Measurements from ENCODE around the gene CLEC7A.

CLEC7A gene

GRCh38 chr12:10153271-10154144 lies 23.5 kb upstream of the CLEC7A start:
- Histone ChIP-seq H2BK12ac (ENCODE audit: low read length) (peak overlapping the region; percentile 8), H2AK5ac (ENCODE audit: low read length) (no peak overlapping the region), H3K18ac (ENCODE audit: low read length) (no peak overlapping the region), H3K4me1 (ENCODE audit: control insufficient read depth in 1 of 2, insufficient read depth in 2 of 2, low read length in 2 of 2) (peaks cover 3 to 5% of the 10 kb centered on the region in 2 experiments), H4K12ac (ENCODE audit: low read depth, low read length) (peak overlapping the region; percentile 81), H3K4me2 (ENCODE audit: low read length) (peak overlapping the region; percentile 79), H2AFZ (ENCODE audit: insufficient read depth, low read length, poor library complexity) (peak overlapping the region; percentile 53), H3K4ac (ENCODE audit: low read depth, low read length) (no peak overlapping the region), H2BK120ac (ENCODE audit: insufficient read depth, low read length, poor library complexity) (peak overlapping the region; percentile 34), H3K36me3 (ENCODE audit: control insufficient read depth in 1 of 2, insufficient read depth in 2 of 2, low read length in 2 of 2) (no peaks in the 10 kb centered on the region), H3K23ac (ENCODE audit: low read length) (no peak overlapping the region), H4K91ac (ENCODE audit: low read depth, low read length) (peak overlapping the region; percentile 67), H3K27me3 (ENCODE audit: insufficient read depth, low read length) (no peaks in the 10 kb centered on the region), H4K8ac (ENCODE audit: low read depth, low read length) (peak overlapping the region; percentile 23), H3K79me1 (ENCODE audit: low read length) (peaks cover 5% of the 10 kb centered on the region), H3K4me3 (ENCODE audit: low read depth, low read length) (peak overlapping the region; percentile 75), H3K9me3 (ENCODE audit: insufficient read depth, low read depth, low read length) (no peaks in the 10 kb centered on the region), H3K14ac (ENCODE audit: low read length) (peak overlapping the region; percentile 2), H3K27ac (ENCODE audit: low read depth, low read length) (no peak overlapping the region), H3K79me2 (ENCODE audit: control insufficient read depth, insufficient read depth, low read length, poor library complexity) (no peaks in the 10 kb centered on the region), H3K9ac (ENCODE audit: low read length) (peak overlapping the region; percentile 63), H2BK5ac (ENCODE audit: low read depth, low read length, poor library complexity) (no peak overlapping the region)
- peak; percentile 54 to 87 for DNase-seq
- no CpG with 5 or more reads among the region's 46 CpGs for WGBS (ENCODE audit: extremely low coverage, insufficient coverage, insufficient read length)

- Histone ChIP-seq H3K36me3 (ENCODE audit: control insufficient read depth in 1 of 2, insufficient read depth in 2 of 2, low read length in 2 of 2) (no peaks in the 10 kb centered on the region), H3K27ac (ENCODE audit: low read depth, low read length) (no peak overlapping the region), H2BK12ac (ENCODE audit: low read length) (no peak overlapping the region), H3K9ac (ENCODE audit: low read length) (no peak overlapping the region), H3K27me3 (ENCODE audit: insufficient read depth, low read length) (no peaks in the 10 kb centered on the region), H3K79me2 (ENCODE audit: control insufficient read depth, insufficient read depth, low read length, poor library complexity) (no peaks in the 10 kb centered on the region), H4K91ac (ENCODE audit: low read depth, low read length) (no peak overlapping the region), H3K14ac (ENCODE audit: low read length) (no peak overlapping the region), H3K4me3 (ENCODE audit: low read depth, low read length) (no peak overlapping the region), H4K8ac (ENCODE audit: low read depth, low read length) (no peak overlapping the region), H2BK5ac (ENCODE audit: low read depth, low read length, poor library complexity) (no peak overlapping the region), H2AK5ac (ENCODE audit: low read length) (no peak overlapping the region), H4K12ac (ENCODE audit: low read depth, low read length) (no peak overlapping the region), H3K18ac (ENCODE audit: low read length) (no peak overlapping the region), H2AFZ (ENCODE audit: insufficient read depth, low read length, poor library complexity) (no peak overlapping the region), H3K4me2 (ENCODE audit: low read length) (no peak overlapping the region), H2BK120ac (ENCODE audit: insufficient read depth, low read length, poor library complexity) (no peak overlapping the region), H3K79me1 (ENCODE audit: low read length) (peaks cover 5% of the 10 kb centered on the region), H3K9me3 (ENCODE audit: insufficient read depth, low read depth, low read length) (no peaks in the 10 kb centered on the region), H3K4ac (ENCODE audit: low read depth, low read length) (no peak overlapping the region), H3K23ac (ENCODE audit: low read length) (no peak overlapping the region), H3K4me1 (ENCODE audit: control insufficient read depth in 1 of 2, insufficient read depth in 2 of 2, low read length in 2 of 2) (peaks cover 3 to 5% of the 10 kb centered on the region in 2 experiments)
- DNase-seq: peak in 1 of 2 donors; percentile 77
- no CpG with 5 or more reads among the region's 2 CpGs for WGBS (ENCODE audit: extremely low coverage, insufficient coverage, insufficient read length)
Measured at GRCh38 chr12:10151621-10152020, 21.6 kb upstream of the CLEC7A start.

GRCh38 chr12:10147714-10148403 lies 17.9 kb upstream of the CLEC7A start:
- Histone ChIP-seq H3K27me3 (ENCODE audit: insufficient read depth, low read length) (no peaks in the 10 kb centered on the region), H2BK120ac (ENCODE audit: insufficient read depth, low read length, poor library complexity) (no peak overlapping the region), H3K27ac (ENCODE audit: low read depth, low read length) (no peak overlapping the region), H3K79me1 (ENCODE audit: low read length) (no peaks in the 10 kb centered on the region), H2AFZ (ENCODE audit: insufficient read depth, low read length, poor library complexity) (no peak overlapping the region), H4K91ac (ENCODE audit: low read depth, low read length) (no peak overlapping the region), H3K4ac (ENCODE audit: low read depth, low read length) (no peak overlapping the region), H3K14ac (ENCODE audit: low read length) (no peak overlapping the region), H3K9ac (ENCODE audit: low read length) (no peak overlapping the region), H4K8ac (ENCODE audit: low read depth, low read length) (no peak overlapping the region), H3K9me3 (ENCODE audit: insufficient read depth, low read depth, low read length) (no peaks in the 10 kb centered on the region), H3K79me2 (ENCODE audit: control insufficient read depth, insufficient read depth, low read length, poor library complexity) (no peaks in the 10 kb centered on the region), H4K12ac (ENCODE audit: low read depth, low read length) (no peak overlapping the region), H2AK5ac (ENCODE audit: low read length) (no peak overlapping the region), H3K18ac (ENCODE audit: low read length) (no peak overlapping the region), H3K23ac (ENCODE audit: low read length) (no peak overlapping the region), H2BK5ac (ENCODE audit: low read depth, low read length, poor library complexity) (no peak overlapping the region), H3K4me3 (ENCODE audit: low read depth, low read length) (no peak overlapping the region), H2BK12ac (ENCODE audit: low read length) (no peak overlapping the region), H3K4me2 (ENCODE audit: low read length) (no peak overlapping the region), H3K36me3 (ENCODE audit: control insufficient read depth in 1 of 2, insufficient read depth in 2 of 2, low read length in 2 of 2) (no peaks in the 10 kb centered on the region), H3K4me1 (ENCODE audit: control insufficient read depth in 1 of 2, insufficient read depth in 2 of 2, low read length in 2 of 2) (no peaks in the 10 kb centered on the region)
- WGBS (ENCODE audit: extremely low coverage, insufficient coverage, insufficient read length): no CpG with 5 or more reads among the region's 5 CpGs
- DNase-seq: no peak

GRCh38 chr12:10142976-10143589 lies 13.1 kb upstream of the CLEC7A start:
- no peak overlapping the region for H3K14ac ChIP-seq (ENCODE audit: low read length)
- H3K4me2 ChIP-seq (ENCODE audit: low read length): no peak overlapping the region
- no peak overlapping the region for H4K12ac ChIP-seq (ENCODE audit: low read depth, low read length)
- H3K27me3 ChIP-seq (ENCODE audit: insufficient read depth, low read length): no peaks in the 10 kb centered on the region
- H3K79me2 ChIP-seq (ENCODE audit: control insufficient read depth, insufficient read depth, low read length, poor library complexity): no peaks in the 10 kb centered on the region
- no peak overlapping the region for H2BK5ac ChIP-seq (ENCODE audit: low read depth, low read length, poor library complexity)
- no peak overlapping the region for H2BK120ac ChIP-seq (ENCODE audit: insufficient read depth, low read length, poor library complexity)
- no peak overlapping the region for H2AK5ac ChIP-seq (ENCODE audit: low read length)
- no peak overlapping the region for H3K9ac ChIP-seq (ENCODE audit: low read length)
- DNase-seq: no peak
- H3K9me3 ChIP-seq (ENCODE audit: insufficient read depth, low read depth, low read length): no peaks in the 10 kb centered on the region
- WGBS (ENCODE audit: extremely low coverage, insufficient coverage, insufficient read length): no CpG with 5 or more reads among the region's 1 CpG
- no peaks in the 10 kb centered on the region for H3K36me3 ChIP-seq (ENCODE audit: control insufficient read depth in 1 of 2, insufficient read depth in 2 of 2, low read length in 2 of 2)
- H3K18ac ChIP-seq (ENCODE audit: low read length): no peak overlapping the region
- no peak overlapping the region for H3K27ac ChIP-seq (ENCODE audit: low read depth, low read length)
- H3K4me1 ChIP-seq (ENCODE audit: control insufficient read depth in 1 of 2, insufficient read depth in 2 of 2, low read length in 2 of 2): no peaks in the 10 kb centered on the region
- H4K8ac ChIP-seq (ENCODE audit: low read depth, low read length): no peak overlapping the region
- H2BK12ac ChIP-seq (ENCODE audit: low read length): no peak overlapping the region
- H3K79me1 ChIP-seq (ENCODE audit: low read length): no peaks in the 10 kb centered on the region
- H4K91ac ChIP-seq (ENCODE audit: low read depth, low read length): no peak overlapping the region
- no peak overlapping the region for H3K23ac ChIP-seq (ENCODE audit: low read length)
- H2AFZ ChIP-seq (ENCODE audit: insufficient read depth, low read length, poor library complexity): no peak overlapping the region
- no peak overlapping the region for H3K4ac ChIP-seq (ENCODE audit: low read depth, low read length)
- H3K4me3 ChIP-seq (ENCODE audit: low read depth, low read length): no peak overlapping the region

Data from trophoblast cell (in vitro differentiated cells and primary cell).